ENCODE measurements around the gene UBE2A.

The UBE2A gene

GRCh38 chrX:119614776-119615175, 40.4 kb downstream of the UBE2A start:
- no peak for DNase-seq

GRCh38 chrX:119617517-119618164, 43.3 kb downstream of the UBE2A start:
- DNase-seq, result no peak

- no peak for DNase-seq
Measured at GRCh38 chrX:119618439-119618838, 44.1 kb downstream of the UBE2A start.

GRCh38 chrX:119622356-119623232, 48.2 kb downstream of the UBE2A start:
- DNase-seq, result no peak

- no peak for DNase-seq
Measured at GRCh38 chrX:119624417-119624816, 50.1 kb downstream of the UBE2A start.

GRCh38 chrX:119624951-119625668, 50.7 kb downstream of the UBE2A start:
- no peak for DNase-seq

GRCh38 chrX:119625843-119626242, 51.5 kb downstream of the UBE2A start:
- no peak for DNase-seq

Data from NCI-H1930 (cell line).